ENCODE measurements around the gene MLLT3.

GRCh38 chr9:20551236-20551635 is 71.1 kb downstream of the MLLT3 start:
- TF ChIP-seq CTCF (IDR thresholded peaks at IDR 0.05) (no peak), POLR2A (IDR thresholded peaks at IDR 0.05) (no peak)

All from uterus (tissue), 2 donors.